Measurements from ENCODE around the gene GPRIN2. TPM values are rescaled to one million over a fixed set of nuclear protein-coding genes. Genes with fewer than 3 reads are reported as not detected.
"Not testable (repeated sequence)": the region's sequence is repeated elsewhere in the genome, so short reads cannot be mapped to it uniquely, and the experiment has no call there.

Gene GPRIN2
- total RNA-seq, 3 donors from 2014 or later = 17.2 to 58.7 (median 40.7) TPM

DNA sequence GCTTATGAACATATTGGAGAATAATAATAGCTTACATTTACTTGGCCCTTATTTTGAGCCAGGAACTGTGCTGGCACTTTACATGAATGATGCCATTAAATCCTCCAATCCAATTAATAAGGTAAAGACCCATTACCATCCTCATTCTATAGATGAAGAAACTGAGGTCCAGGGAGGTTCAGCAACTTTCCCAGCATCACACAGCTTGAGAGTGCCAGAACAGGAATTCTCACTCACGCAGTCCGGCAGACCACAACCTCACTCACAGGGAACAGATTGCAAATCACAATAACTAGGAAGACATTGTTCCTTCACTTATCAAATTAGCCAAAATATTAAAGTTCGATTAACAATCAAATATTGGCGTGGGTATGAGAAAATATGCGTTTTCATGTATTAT lies 18.3 kb downstream of the GPRIN2 start:
- TF ChIP-seq, protein P1, sequence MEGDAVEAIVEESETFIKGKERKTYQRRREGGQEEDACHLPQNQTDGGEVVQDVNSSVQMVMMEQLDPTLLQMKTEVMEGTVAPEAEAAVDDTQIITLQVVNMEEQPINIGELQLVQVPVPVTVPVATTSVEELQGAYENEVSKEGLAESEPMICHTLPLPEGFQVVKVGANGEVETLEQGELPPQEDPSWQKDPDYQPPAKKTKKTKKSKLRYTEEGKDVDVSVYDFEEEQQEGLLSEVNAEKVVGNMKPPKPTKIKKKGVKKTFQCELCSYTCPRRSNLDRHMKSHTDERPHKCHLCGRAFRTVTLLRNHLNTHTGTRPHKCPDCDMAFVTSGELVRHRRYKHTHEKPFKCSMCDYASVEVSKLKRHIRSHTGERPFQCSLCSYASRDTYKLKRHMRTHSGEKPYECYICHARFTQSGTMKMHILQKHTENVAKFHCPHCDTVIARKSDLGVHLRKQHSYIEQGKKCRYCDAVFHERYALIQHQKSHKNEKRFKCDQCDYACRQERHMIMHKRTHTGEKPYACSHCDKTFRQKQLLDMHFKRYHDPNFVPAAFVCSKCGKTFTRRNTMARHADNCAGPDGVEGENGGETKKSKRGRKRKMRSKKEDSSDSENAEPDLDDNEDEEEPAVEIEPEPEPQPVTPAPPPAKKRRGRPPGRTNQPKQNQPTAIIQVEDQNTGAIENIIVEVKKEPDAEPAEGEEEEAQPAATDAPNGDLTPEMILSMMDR (IDR thresholded peaks at IDR 0.05) = no peak
- ATAC-seq (no peak), DNase-seq (no peak)
- Histone ChIP-seq H3K4me3 (no peak overlapping the region), H3K36me3 (ENCODE audit: low read depth) (no peaks in the 10 kb centered on the region), H3K9me3 (no peaks in the 10 kb centered on the region), H3K4me1 (ENCODE audit: low read depth) (peaks cover 23% of the 10 kb centered on the region)
- intact Hi-C loops (cut with DNase I, micrococcal nuclease) = no loop called here

DNA sequence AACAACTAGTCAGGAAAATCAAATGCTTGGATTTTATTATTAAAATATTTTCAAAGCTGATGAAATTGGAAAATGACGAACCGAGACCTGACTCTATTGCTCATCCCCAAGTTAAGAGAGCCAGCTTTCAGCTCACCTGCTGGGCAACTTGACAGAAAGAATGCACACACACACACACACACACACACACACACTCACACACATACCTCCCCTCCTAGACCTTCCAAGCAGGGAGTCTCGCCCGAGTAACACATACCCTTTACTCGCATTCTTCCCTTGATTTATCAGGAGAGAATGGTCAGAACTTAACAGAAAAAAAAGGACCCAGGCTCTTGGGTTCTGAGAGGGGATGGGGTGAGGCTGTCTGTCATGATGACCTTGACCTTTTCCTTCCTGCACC lies 19.1 kb downstream of the GPRIN2 start:
- H3K9me3 ChIP-seq = no peaks in the 10 kb centered on the region
- intact Hi-C loops (cut with DNase I, micrococcal nuclease) = no loop called here
- TF ChIP-seq, protein P1 (IDR thresholded peaks at IDR 0.05) = no peak
- peaks cover 23% of the 10 kb centered on the region for H3K4me1 ChIP-seq (ENCODE audit: low read depth)
- no peak for ATAC-seq
- H3K36me3 ChIP-seq (ENCODE audit: low read depth) = no peaks in the 10 kb centered on the region
- peak in 1 of 3 donors; percentile 18 for DNase-seq
- no peak overlapping the region for H3K4me3 ChIP-seq

DNA sequence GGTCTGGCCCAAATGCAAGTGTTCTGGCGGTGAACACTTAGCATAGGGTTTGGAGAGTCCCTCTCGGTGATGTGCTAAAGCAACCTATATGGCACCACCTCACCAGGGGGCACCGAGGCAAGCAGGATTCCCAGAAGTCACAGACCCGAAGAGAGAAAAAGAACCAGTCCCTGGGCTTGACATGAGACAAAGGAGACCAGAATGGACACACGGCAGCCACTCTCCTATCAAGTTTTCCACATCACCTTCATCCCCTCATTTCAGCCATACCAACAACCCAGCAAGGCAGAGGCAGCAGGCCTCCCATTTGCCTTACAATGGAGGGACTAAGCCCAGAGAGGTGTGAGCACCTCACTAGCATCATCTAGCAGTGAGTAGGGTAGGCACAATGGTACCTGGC lies 19.7 kb downstream of the GPRIN2 start:
- Histone ChIP-seq H3K4me3 (no peak overlapping the region), H3K36me3 (ENCODE audit: low read depth) (no peaks in the 10 kb centered on the region), H3K9me3 (no peaks in the 10 kb centered on the region), H3K4me1 (ENCODE audit: low read depth) (peaks cover 21% of the 10 kb centered on the region)
- intact Hi-C loops (cut with DNase I, micrococcal nuclease) = no loop called here
- ATAC-seq = no peak
- peak in 1 of 3 donors; percentile 25 for DNase-seq
- TF ChIP-seq, protein P1 (IDR thresholded peaks at IDR 0.05) = no peak

DNA sequence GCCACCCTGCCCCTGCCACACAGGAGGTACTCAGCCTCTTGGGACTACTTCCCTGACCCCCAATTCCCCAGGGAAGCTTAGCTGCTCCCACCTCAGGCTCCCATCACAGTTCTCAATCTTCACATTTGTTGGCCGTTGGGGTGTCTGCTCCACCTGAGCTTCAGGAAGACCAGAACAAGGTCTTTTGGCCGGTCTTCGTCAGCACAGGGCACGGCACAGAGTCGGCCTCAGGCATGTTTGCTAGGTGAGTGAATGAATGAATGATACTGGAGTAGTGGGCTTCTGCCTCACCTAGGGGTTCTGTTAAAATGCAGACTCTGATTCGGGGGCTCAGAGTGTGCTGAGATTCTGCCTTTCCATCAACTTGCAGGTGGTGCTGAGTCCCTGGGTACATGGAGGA lies 20.3 kb downstream of the GPRIN2 start:
- TF ChIP-seq, protein P1 (IDR thresholded peaks at IDR 0.05) = no peak
- H3K4me1 ChIP-seq (ENCODE audit: low read depth) = peaks cover 16% of the 10 kb centered on the region
- no peaks in the 10 kb centered on the region for H3K9me3 ChIP-seq
- DNase-seq (peak in 1 of 3 donors; percentile 33), ATAC-seq (no peak)
- no peaks in the 10 kb centered on the region for H3K36me3 ChIP-seq (ENCODE audit: low read depth)
- intact Hi-C loops (cut with DNase I, micrococcal nuclease) = no loop called here
- H3K4me3 ChIP-seq = no peak overlapping the region

DNA sequence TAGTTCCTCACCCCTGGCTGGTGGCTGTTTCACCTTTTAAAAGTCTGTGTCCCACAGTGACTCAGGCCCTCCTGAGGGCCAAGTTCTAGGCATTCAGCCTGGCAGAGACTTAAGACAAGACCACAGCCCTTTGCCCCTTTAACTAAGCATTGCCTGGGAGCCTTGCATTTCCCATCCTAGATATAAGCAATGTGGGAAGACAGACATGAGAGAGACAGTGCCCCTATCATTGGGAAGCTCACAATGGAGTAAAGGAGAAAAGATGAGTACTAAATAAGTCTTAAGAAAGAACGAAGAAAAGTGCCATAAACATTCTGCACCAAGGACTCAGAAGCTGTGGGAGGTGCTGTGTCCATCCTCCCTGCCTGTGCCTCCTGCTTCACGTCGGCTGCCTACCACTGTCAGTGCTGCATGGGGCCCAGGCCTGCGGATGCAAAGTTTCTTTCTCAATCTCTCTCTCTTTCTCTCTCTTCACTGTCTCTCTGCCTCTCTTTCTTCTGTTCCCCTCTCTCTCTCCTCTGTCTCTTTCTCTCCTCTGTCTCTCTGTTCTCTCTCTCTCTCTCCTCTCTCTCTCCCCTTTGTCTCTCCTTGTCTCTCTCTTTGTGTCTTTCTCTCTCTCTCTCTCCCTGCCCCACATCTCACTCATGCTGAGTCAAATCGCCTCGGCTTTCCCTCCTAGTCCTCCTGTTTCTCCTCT lies 21.5 kb downstream of the GPRIN2 start:
- no peak for ATAC-seq
- no peaks in the 10 kb centered on the region for H3K9me3 ChIP-seq
- no peak overlapping the region for H3K4me3 ChIP-seq
- DNase-seq = peak in 1 of 3 donors; percentile 34
- TF ChIP-seq, protein P1 (IDR thresholded peaks at IDR 0.05) = no peak
- intact Hi-C loops (cut with DNase I, micrococcal nuclease) = no loop called here
- peaks cover 6% of the 10 kb centered on the region for H3K4me1 ChIP-seq (ENCODE audit: low read depth)
- no peaks in the 10 kb centered on the region for H3K36me3 ChIP-seq (ENCODE audit: low read depth)

DNA sequence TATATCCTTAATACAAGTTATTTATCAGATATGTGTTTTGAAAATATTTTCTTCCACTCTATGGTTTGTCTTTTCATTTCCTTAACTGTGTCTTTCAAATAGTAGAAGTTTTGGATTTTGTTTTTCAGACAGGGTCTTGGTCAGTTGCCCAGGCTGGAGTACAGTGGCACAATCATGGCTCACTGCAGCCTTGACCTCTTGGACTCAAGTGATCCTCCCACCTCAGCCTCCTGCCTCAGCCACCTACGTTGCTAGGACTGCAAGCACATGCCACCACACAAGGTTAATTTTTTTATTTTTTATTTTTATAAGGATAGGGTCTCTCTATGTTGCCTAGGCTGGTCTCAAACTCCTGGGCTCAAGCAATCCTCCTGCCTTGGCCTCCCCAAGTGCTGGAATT lies 24.2 kb downstream of the GPRIN2 start:
- intact Hi-C loops (cut with DNase I, micrococcal nuclease); H3K4me3 ChIP-seq; H3K36me3 ChIP-seq (ENCODE audit: low read depth); DNase-seq; H3K9me3 ChIP-seq; ATAC-seq; H3K4me1 ChIP-seq (ENCODE audit: low read depth): not testable (repeated sequence)
